Psoas muscle (tissue), 8 donors: ENCODE data around the gene CAMK2B. TPM values are rescaled to one million over a fixed set of nuclear protein-coding genes. Genes with fewer than 3 reads are reported as not detected.

Experiments used
- ATAC-seq, 4 donors: fragments of 200-7000 bp; cut with Tn5 transposase; one replicate each; pipeline ENCODE4 v1.9.1; 2020; ENCODE audit warnings: moderate library complexity in 3 of 4, mild to moderate bottlenecking in 2 of 4
- DNase-seq, 2 donors: peaks; one replicate each; pipeline ENCODE4 v3.0.0-alpha.2; 2020
- H3K27ac ChIP-seq: fragments of 200-600 bp; one replicate; pipeline ENCODE4 v1.8.0; 2022
- H3K27me3 ChIP-seq, 3 donors: fragments of 200-600 bp in 1 of 3; one replicate each; pipeline versions ENCODE4 v1.6.1 to v1.8.0; 2013 to 2022; ENCODE audit warnings: low read length in 2 of 3, mild to moderate bottlenecking in 2 of 3, moderate library complexity in 1 of 3; ENCODE audit not compliant: insufficient read depth in 3 of 3
- H3K36me3 ChIP-seq, 2 donors: fragments of 200-600 bp in 1 of 2; one replicate each; pipeline versions ENCODE4 v1.6.1 to v1.8.0; 2013 to 2022; ENCODE audit warnings: low read depth in 1 of 2, mild to moderate bottlenecking in 1 of 2, moderate library complexity in 1 of 2; ENCODE audit not compliant: insufficient read depth in 1 of 2
- H3K4me1 ChIP-seq: fragments of 200-600 bp; one replicate; pipeline ENCODE4 v1.8.0; 2022
- H3K4me3 ChIP-seq: fragments of 200-600 bp; one replicate; pipeline ENCODE4 v1.8.0; 2022; ENCODE audit warnings: mild to moderate bottlenecking
- H3K9me3 ChIP-seq: fragments of 200-600 bp; one replicate; pipeline ENCODE4 v1.8.0; 2022
- WGBS, 3 donors: extraction: QIAGEN DNeasy Blood & Tissue Kit; methylation state at CpG; one replicate each; pipeline versions ENCODE4 v1.1.6 to v1.1.7; 2013; 5-methylcytosine and 5-hydroxymethylcytosine counted together
- intact Hi-C, 2 donors: fragments of 100-400 bp; cut with DNase I; formaldehyde crosslinking; loops; one replicate each; pipeline versions ENCODE4 v1.11.0 to v1.14.2; 2022
- polyA plus RNA-seq, 3 donors: library from polyadenylated mRNA; stranded (reverse); fragments of 200-250 nt; gene quantifications; one replicate each; pipeline ENCODE4 v1.2.3, GENCODE V29; 2013
- total RNA-seq, 4 donors: library from RNA; stranded (reverse); fragmentation: NEBNext Ultra II Directional in 2 of 4; extraction: Animal tissue kit (Norgen Biotek cat#: 25700) in 2 of 4; gene quantifications; one replicate each; pipeline versions ENCODE4 v1.2.1 to v1.2.4, GENCODE V29; 2021 to 2023
- TF ChIP-seq, protein P1 (sequence below): fragments of 200-600 bp; IDR thresholded peaks from one replicate; pipeline ENCODE4 v1.8.0; 2022; ENCODE audit warnings: antibody characterized with exemption
- donor health status: healthy with polysubstance abuse.
- donor health status: DM: no; HTN: no; CAD: no; lungs with moderate emphysema.
- donor health status: Bipolar disorder and iron deficiency.
- donor health status: healthy.
- donor health status: DM: yes; HTN: yes; CAD: no.
- donor health status: DM: no; HTN: no; CAD: no.
- donor health status: DM: no; HTN: no; CAD: no.
- donor health status: DM: yes; HTN: yes; CAD: no.

Gene CAMK2B
- total and polyA plus RNA-seq, 7 donors: 14.5 to 81.4 (median 50.0) TPM

DNA sequence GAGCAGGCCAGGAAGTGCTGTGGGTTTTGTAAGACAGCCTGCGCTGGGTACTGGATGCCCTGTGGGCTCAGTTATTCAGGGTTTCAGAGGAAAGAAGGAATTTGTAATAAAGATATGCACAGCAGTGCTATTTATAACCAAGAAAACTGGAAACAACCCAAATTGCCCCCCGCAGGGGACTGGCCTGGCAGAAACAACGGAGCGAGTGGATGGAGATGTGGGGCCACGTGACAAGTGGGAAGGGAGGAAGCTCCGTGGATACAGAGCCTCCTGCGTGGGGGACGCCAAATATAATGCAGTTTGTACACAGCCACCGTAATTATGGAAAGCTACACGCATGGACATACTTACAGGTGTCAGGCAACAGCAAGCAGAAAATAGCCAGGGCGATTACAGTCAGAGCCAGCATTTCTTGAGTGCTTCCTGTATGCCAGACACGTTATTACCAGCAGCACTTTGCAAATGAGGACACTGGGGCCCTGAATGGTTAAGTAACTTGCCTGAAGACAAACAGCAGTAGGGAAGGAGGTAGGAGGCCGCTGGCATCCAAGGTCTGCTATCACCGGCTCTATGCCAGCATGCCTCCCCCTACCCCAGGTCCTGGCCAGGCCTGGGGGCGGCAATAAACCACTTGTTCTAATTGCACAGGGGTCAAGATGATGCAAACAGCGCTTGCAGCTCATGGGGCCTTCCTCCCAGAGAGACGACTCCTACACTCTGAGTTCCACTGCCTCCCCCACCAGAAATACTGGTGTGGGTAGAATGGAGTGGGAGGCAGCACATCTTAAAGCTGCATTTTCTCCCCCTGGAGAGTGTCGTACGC, 8.7 kb upstream of the CAMK2B start:
- WGBS, 3 donors: 60 to 65% (median 60%) methylated on average over 19 of the region's 19 CpGs
- intact Hi-C loops: no loop called here
- no peaks in the 10 kb centered on the region for H3K27me3 ChIP-seq
- peaks cover 8% of the 10 kb centered on the region for H3K9me3 ChIP-seq
- ATAC-seq (peak in 1 of 4 donors; percentile 46), DNase-seq (no peak)
- no peak overlapping the region for H3K4me3 ChIP-seq
- H3K27ac ChIP-seq: no peak overlapping the region
- H3K4me1 ChIP-seq: peaks cover 5% of the 10 kb centered on the region
- TF ChIP-seq, protein P1, sequence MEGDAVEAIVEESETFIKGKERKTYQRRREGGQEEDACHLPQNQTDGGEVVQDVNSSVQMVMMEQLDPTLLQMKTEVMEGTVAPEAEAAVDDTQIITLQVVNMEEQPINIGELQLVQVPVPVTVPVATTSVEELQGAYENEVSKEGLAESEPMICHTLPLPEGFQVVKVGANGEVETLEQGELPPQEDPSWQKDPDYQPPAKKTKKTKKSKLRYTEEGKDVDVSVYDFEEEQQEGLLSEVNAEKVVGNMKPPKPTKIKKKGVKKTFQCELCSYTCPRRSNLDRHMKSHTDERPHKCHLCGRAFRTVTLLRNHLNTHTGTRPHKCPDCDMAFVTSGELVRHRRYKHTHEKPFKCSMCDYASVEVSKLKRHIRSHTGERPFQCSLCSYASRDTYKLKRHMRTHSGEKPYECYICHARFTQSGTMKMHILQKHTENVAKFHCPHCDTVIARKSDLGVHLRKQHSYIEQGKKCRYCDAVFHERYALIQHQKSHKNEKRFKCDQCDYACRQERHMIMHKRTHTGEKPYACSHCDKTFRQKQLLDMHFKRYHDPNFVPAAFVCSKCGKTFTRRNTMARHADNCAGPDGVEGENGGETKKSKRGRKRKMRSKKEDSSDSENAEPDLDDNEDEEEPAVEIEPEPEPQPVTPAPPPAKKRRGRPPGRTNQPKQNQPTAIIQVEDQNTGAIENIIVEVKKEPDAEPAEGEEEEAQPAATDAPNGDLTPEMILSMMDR: no peak
- H3K36me3 ChIP-seq: no peaks in the 10 kb centered on the region

DNA sequence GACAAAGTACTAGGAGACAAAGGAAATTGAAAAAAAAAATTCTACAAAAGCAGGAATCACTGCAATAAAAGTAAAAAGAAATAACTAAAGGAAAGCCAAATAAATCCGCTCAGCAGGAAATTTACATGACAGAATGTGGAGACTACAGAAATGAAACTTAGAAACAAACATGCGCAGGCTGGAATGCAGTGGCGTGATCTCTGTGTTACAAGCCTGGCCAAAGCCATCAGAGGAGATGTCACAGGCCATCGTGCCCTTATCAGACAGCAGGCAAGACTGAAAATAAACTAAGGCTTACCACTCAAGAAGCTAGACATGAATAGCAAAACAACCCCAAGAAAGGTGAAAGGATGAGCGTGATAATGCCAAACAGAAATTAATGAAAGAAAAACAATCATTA, 6.3 kb upstream of the CAMK2B start:
- Histone ChIP-seq H3K4me1 (peaks cover 5% of the 10 kb centered on the region), H3K27me3 (no peaks in the 10 kb centered on the region), H3K9me3 (no peaks in the 10 kb centered on the region), H3K36me3 (no peaks in the 10 kb centered on the region), H3K27ac (no peak overlapping the region), H3K4me3 (no peak overlapping the region)
- 65 to 82% (median 66%) methylated on average over 5 of the region's 5 CpGs for WGBS, 3 donors
- intact Hi-C loops: no loop called here
- no peak for DNase-seq
- TF ChIP-seq, protein P1: no peak
- ATAC-seq: peak in 1 of 4 donors; percentile 49

DNA sequence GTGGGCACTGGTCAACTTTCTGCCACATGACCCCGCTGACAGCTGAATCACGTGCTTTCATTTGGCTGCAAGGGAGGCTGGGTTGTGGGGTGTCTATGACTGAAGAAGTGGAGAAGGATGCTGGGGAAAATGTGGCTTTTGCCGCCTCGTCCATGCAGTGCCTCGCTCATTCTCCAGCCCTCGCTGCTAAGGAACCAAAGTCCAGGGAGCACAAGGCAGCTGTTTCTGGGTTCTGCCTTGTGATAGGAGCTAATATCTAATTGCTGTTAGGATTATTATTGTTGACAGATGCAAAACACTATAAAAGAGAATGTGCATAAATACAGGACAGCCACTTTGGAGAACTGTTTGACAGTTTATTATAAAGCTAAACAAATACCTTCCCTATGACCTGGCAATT, 4.9 kb upstream of the CAMK2B start:
- intact Hi-C loops: no loop called here
- DNase-seq (no peak), ATAC-seq (no peak)
- H3K4me3 ChIP-seq: no peak overlapping the region
- H3K27me3 ChIP-seq: peaks cover 0 to 3% (median 0%) of the 10 kb centered on the region in 3 donors
- 66 to 73% (median 68%) methylated on average over 6 of the region's 6 CpGs for WGBS, 3 donors
- no peaks in the 10 kb centered on the region for H3K36me3 ChIP-seq
- H3K4me1 ChIP-seq: peaks cover 5% of the 10 kb centered on the region
- no peaks in the 10 kb centered on the region for H3K9me3 ChIP-seq
- TF ChIP-seq, protein P1: no peak
- H3K27ac ChIP-seq: no peak overlapping the region

DNA sequence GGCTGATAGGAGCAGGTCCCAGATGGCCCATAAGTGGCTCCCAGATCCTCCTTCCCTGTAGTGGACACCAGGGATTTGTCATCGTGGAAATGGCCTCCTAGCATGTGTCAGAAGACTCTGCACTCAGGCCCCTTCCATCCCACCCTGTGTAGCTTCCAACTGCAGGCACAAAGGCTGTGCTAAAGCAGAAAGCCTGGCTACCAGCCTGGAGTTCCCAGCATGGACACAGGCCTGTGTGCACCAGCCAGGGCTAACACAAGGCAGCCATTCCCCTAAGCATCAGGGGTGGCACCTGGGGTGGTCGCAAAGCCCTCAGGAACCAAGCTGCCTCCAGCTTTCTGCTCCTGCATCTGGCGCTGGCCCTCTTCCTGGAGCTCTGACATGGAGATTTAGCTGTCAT, 4.5 kb upstream of the CAMK2B start:
- Histone ChIP-seq H3K27me3 (peaks cover 0 to 3% (median 0%) of the 10 kb centered on the region in 3 donors), H3K4me3 (no peak overlapping the region), H3K9me3 (no peaks in the 10 kb centered on the region), H3K4me1 (peaks cover 5% of the 10 kb centered on the region), H3K27ac (no peak overlapping the region), H3K36me3 (no peaks in the 10 kb centered on the region)
- WGBS, 3 donors: 51 to 74% (median 60%) methylated on average over 3 of the region's 3 CpGs
- DNase-seq (no peak), ATAC-seq (no peak)
- intact Hi-C loops: loop anchor here in 1 of 2 donors (5.0 kb wide), 1 partner anchor 88 kb away; no protein-coding TSS in a partner anchor
- TF ChIP-seq, protein P1: no peak
